ENCODE results near the gene ST6GALNAC6. TPM values are rescaled to one million over a fixed set of nuclear protein-coding genes. Genes with fewer than 3 reads are reported as not detected.

Gene ST6GALNAC6
- total and polyA plus RNA-seq, 2 donors (not counting 1 experiment from before 2014, with no cell fraction given) = 68.0 to 126 TPM

DNA sequence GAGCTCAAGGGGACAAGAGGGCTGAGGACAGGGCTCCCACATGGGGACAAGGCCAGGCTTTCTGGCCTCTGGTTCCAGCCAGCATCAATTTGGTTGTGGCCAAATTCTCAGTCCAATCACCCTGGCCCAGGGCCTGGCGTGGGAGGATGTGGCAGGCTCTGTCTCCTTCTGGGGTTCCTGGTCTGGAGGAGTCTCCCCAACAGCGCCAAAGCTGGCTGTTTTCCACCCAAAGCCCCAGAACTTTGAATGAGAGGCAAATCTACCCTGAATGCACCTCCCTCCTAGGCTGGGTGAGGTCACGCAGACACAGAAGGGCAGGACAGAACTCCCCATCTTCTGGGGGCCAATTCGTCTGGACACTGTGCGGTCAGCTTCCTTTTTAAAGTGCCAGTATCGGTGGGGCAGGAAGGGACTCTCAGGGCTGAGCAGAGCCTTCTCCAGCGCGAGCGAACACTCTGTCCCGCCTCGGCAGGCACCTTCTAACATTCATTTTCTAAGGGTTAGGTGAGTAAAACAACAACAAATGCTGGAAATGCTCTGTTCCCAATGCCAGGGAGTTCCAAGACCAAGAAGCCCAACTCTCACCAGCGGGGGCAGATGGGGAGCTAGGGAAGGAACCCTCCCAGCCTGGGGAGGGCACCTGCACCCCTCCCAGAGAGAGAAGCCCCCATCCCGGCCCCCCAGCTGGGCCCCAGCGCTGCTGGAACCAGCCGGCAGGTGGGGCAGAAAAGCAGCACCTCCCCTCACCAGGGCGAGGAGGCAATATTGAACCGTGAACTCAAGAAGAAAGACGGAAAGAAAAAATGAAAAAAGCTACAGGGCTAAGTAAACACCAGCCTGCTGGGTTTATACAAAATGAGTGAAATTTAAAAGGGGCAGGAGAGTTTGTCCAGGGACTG lies 41.9 kb upstream of the ST6GALNAC6 start:
- Histone ChIP-seq H3K9ac (ENCODE audit: low read length) (no peak overlapping the region), H3K79me2 (ENCODE audit: control insufficient read depth, insufficient read depth, low read length) (peaks cover 22% of the 10 kb centered on the region), H4K20me1 (ENCODE audit: control insufficient read depth, insufficient read depth, low read length, poor library complexity, severe bottlenecking) (peaks cover 44% of the 10 kb centered on the region), H3K4me3 (ENCODE audit: control extremely low read depth in 1 of 5, extremely low read depth in 1 of 5, insufficient read depth in 1 of 5, low read depth in 2 of 5, low read length in 4 of 5) (no peak overlapping the region), H3K36me3 (replicated peaks in 1 of 2; ENCODE audit: control extremely low read depth in 1 of 2, control insufficient read depth in 1 of 2, extremely low read depth in 1 of 2, insufficient read depth in 2 of 2, low read length in 1 of 2) (peaks cover 0 to 51% of the 10 kb centered on the region in 2 experiments), H3K27me3 (replicated peaks in 1 of 4; ENCODE audit: control extremely low read depth in 1 of 4, control insufficient read depth in 3 of 4, insufficient read depth in 4 of 4, low read length in 3 of 4) (no peaks in the 10 kb centered on the region), H3K4me2 (replicated peaks; ENCODE audit: low read depth, low read length, poor library complexity, severe bottlenecking) (no peak overlapping the region), H3K27ac (ENCODE audit: low read length in 2 of 2) (no peak overlapping the region), H3K9me3 (ENCODE audit: control extremely low read depth in 1 of 3, control insufficient read depth in 2 of 3, insufficient read depth in 1 of 3, low read length in 2 of 3) (peaks cover 0 to 4% (median 0%) of the 10 kb centered on the region in 3 donors), H3K4me1 (ENCODE audit: control insufficient read depth in 2 of 2, insufficient read depth in 2 of 2, low read length in 2 of 2) (peaks cover 33 to 39% of the 10 kb centered on the region in 2 donors), H2AFZ (ENCODE audit: insufficient read depth, low read depth, low read length, poor library complexity, severe bottlenecking) (no peak overlapping the region)
- ATAC-seq (ENCODE audit: low read depth) (no peak), DNase-seq (no peak)
- Mint-ChIP-seq H3K27ac (no peak overlapping the region), H3K9me3 (ENCODE audit: insufficient read depth) (no peaks in the 10 kb centered on the region), H3K4me3 (no peak overlapping the region), H3K27me3 (no peaks in the 10 kb centered on the region), H3K4me1 (peaks cover 43% of the 10 kb centered on the region)
- POLR2A ChIA-PET = interaction anchor here (0.8 to 1.0 kb wide), 2 partner anchors 9 to 42 kb away, joined by 3 to 4 read pairs; no protein-coding TSS in a partner anchor
- 88% methylated on average over 15 of the region's 18 CpGs for WGBS (ENCODE audit: insufficient coverage)
- TF ChIP-seq, protein P1, sequence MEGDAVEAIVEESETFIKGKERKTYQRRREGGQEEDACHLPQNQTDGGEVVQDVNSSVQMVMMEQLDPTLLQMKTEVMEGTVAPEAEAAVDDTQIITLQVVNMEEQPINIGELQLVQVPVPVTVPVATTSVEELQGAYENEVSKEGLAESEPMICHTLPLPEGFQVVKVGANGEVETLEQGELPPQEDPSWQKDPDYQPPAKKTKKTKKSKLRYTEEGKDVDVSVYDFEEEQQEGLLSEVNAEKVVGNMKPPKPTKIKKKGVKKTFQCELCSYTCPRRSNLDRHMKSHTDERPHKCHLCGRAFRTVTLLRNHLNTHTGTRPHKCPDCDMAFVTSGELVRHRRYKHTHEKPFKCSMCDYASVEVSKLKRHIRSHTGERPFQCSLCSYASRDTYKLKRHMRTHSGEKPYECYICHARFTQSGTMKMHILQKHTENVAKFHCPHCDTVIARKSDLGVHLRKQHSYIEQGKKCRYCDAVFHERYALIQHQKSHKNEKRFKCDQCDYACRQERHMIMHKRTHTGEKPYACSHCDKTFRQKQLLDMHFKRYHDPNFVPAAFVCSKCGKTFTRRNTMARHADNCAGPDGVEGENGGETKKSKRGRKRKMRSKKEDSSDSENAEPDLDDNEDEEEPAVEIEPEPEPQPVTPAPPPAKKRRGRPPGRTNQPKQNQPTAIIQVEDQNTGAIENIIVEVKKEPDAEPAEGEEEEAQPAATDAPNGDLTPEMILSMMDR (IDR thresholded peaks at IDR 0.05) = no peak
- TF ChIP-seq EZH2 (IDR thresholded peaks at IDR 0.05; ENCODE audit: borderline replicate concordance, insufficient read depth, low read depth, low read length, poor library complexity, severe bottlenecking) = no peak
- CTCF ChIA-PET = interaction anchor here (0.7 to 12.6 kb wide), 25 partner anchors 11 to 334 kb away, joined by 3 to 310 read pairs (median 6); partner anchors contain the start of genes EEIG1 and GOLGA2
- intact Hi-C loops (cut with micrococcal nuclease) = no loop called here

DNA sequence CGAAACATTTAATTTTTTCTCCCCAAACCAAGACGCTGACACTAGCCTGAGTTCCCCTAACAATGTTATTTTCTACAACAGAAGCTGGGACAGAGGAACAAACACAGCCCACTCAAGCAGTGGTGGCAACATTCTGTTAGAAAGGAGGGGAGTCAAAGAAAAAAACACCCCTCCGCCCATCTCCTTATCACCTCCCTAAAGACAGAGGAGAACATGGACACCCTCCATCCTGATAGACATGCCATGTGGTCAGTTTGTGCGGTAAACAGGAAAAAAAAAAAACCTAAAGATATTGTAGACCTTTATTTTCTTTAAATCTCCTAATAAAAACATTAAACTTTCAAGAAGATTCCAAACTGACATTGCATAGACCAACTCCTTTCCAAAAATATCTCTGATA lies 41.2 kb upstream of the ST6GALNAC6 start:
- TF ChIP-seq EZH2 (IDR thresholded peaks at IDR 0.05; ENCODE audit: borderline replicate concordance, insufficient read depth, low read depth, low read length, poor library complexity, severe bottlenecking) = no peak
- H3K27me3 Mint-ChIP-seq = no peaks in the 10 kb centered on the region
- ATAC-seq (ENCODE audit: low read depth) (no peak), DNase-seq (no peak)
- no peak overlapping the region for H3K27ac ChIP-seq (ENCODE audit: low read length in 2 of 2)
- peaks cover 29% of the 10 kb centered on the region for H3K79me2 ChIP-seq (ENCODE audit: control insufficient read depth, insufficient read depth, low read length)
- H3K4me3 ChIP-seq (ENCODE audit: control extremely low read depth in 1 of 5, extremely low read depth in 1 of 5, insufficient read depth in 1 of 5, low read depth in 2 of 5, low read length in 4 of 5) = no peak overlapping the region
- H3K4me1 ChIP-seq (ENCODE audit: control insufficient read depth in 2 of 2, insufficient read depth in 2 of 2, low read length in 2 of 2) = peaks cover 40 to 47% of the 10 kb centered on the region in 2 donors
- H3K4me3 Mint-ChIP-seq = no peak overlapping the region
- H3K27me3 ChIP-seq (replicated peaks in 1 of 4; ENCODE audit: control extremely low read depth in 1 of 4, control insufficient read depth in 3 of 4, insufficient read depth in 4 of 4, low read length in 3 of 4) = no peaks in the 10 kb centered on the region
- ChIA-PET CTCF (interaction anchor here (0.7 to 12.6 kb wide), 7 partner anchors 15 to 335 kb away, joined by 3 to 310 read pairs (median 5); partner anchors contain the start of gene GOLGA2), POLR2A (interaction anchor here (0.8 to 1.0 kb wide), 2 partner anchors 9 to 43 kb away, joined by 3 to 4 read pairs; no protein-coding TSS in a partner anchor)
- no peak overlapping the region for H3K9ac ChIP-seq (ENCODE audit: low read length)
- intact Hi-C loops (cut with micrococcal nuclease) = no loop called here
- H3K9me3 Mint-ChIP-seq (ENCODE audit: insufficient read depth) = no peaks in the 10 kb centered on the region
- H3K4me2 ChIP-seq (replicated peaks; ENCODE audit: low read depth, low read length, poor library complexity, severe bottlenecking) = no peak overlapping the region
- peak overlapping the region; percentile 1 for H3K27ac Mint-ChIP-seq
- peaks cover 51% of the 10 kb centered on the region for H3K4me1 Mint-ChIP-seq
- WGBS (ENCODE audit: insufficient coverage) = no CpG with 5 or more reads among the region's 4 CpGs
- peaks cover 0 to 4% (median 0%) of the 10 kb centered on the region in 3 donors for H3K9me3 ChIP-seq (ENCODE audit: control extremely low read depth in 1 of 3, control insufficient read depth in 2 of 3, insufficient read depth in 1 of 3, low read length in 2 of 3)
- H3K36me3 ChIP-seq (replicated peaks in 1 of 2; ENCODE audit: control extremely low read depth in 1 of 2, control insufficient read depth in 1 of 2, extremely low read depth in 1 of 2, insufficient read depth in 2 of 2, low read length in 1 of 2) = peaks cover 0 to 51% of the 10 kb centered on the region in 2 experiments
- peaks cover 39% of the 10 kb centered on the region for H4K20me1 ChIP-seq (ENCODE audit: control insufficient read depth, insufficient read depth, low read length, poor library complexity, severe bottlenecking)
- no peak overlapping the region for H2AFZ ChIP-seq (ENCODE audit: insufficient read depth, low read depth, low read length, poor library complexity, severe bottlenecking)

All from B cell (primary cell).